A673 (cell line): Measurements from ENCODE around the gene KCNA2. TPM values are rescaled to one million over a fixed set of nuclear protein-coding genes. Genes with fewer than 3 reads are reported as not detected.

Experiments
- BruUV-seq: library from RNA; stranded (reverse); fragments of 400-500 nt; replicated peaks from 2 replicates; lab custom pipeline; 2021; lab: Mats Ljungman, UMichigan
- CTCF ChIA-PET: fragments of 300-600 bp; sonication (Branson Sonifier 250); formaldehyde crosslinking; loops from one replicate; lab custom pipeline; 2022; ENCODE audit warnings: antibody characterized with exemption; lab: Charles Lee
- POLR2A ChIA-PET: fragments of 300-600 bp; sonication (Branson Sonifier 250); formaldehyde crosslinking; loops from one replicate; lab custom pipeline; 2022; ENCODE audit warnings: antibody characterized with exemption; ENCODE audit not compliant: low non-redundant PET; lab: Charles Lee
- DNase-seq: peaks from one replicate; pipeline ENCODE4 v3.0.0-alpha.2; 2015; ENCODE audit warnings: low spot score
- H3K27ac ChIP-seq: fragments of 200-600 bp; sonication (generic); 2 replicates; pipeline ENCODE4 v1.5.1; 2016; ENCODE audit warnings: mixed run types, low read depth, mild to moderate bottlenecking, mixed read lengths, antibody characterized with exemption, low read length; ENCODE audit not compliant: poor library complexity, severe bottlenecking
- H3K27me3 ChIP-seq: fragments of 200-600 bp; sonication (generic); replicated peaks from 2 replicates; pipeline ENCODE4 v1.6.1; 2017; ENCODE audit warnings: mixed run types, low read depth, mild to moderate bottlenecking, mixed read lengths, antibody characterized with exemption, low read length; ENCODE audit not compliant: insufficient read depth, poor library complexity
- H3K36me3 ChIP-seq: fragments of 200-600 bp; sonication (generic); 2 replicates; pipeline ENCODE4 v1.6.1; 2016; ENCODE audit warnings: mixed run types, mild to moderate bottlenecking, mixed read lengths, antibody characterized with exemption, low read length; ENCODE audit not compliant: insufficient read depth, poor library complexity, severe bottlenecking
- H3K4me1 ChIP-seq: fragments of 200-600 bp; sonication (generic); 2 replicates; pipeline ENCODE4 v1.6.1; 2017; ENCODE audit warnings: mixed run types, mild to moderate bottlenecking, mixed read lengths, antibody characterized with exemption, low read length; ENCODE audit not compliant: insufficient read depth, poor library complexity, severe bottlenecking
- H3K4me3 ChIP-seq: fragments of 200-600 bp; sonication (generic); 2 replicates; pipeline ENCODE4 v1.5.1; 2016; ENCODE audit warnings: low read depth, mixed run types, mild to moderate bottlenecking, mixed read lengths, low read length; ENCODE audit not compliant: poor library complexity, severe bottlenecking
- H3K9me3 ChIP-seq: fragments of 200-600 bp; sonication (generic); 2 replicates; pipeline ENCODE4 v1.6.1; 2016; ENCODE audit warnings: mixed run types, low read depth, mild to moderate bottlenecking, mixed read lengths, antibody characterized with exemption, low read length; ENCODE audit not compliant: poor library complexity, severe bottlenecking
- CTCF ChIP-seq: fragments of 300-800, 200-600 bp; sonication (generic); conservative IDR thresholded peaks from 2 replicates; pipeline ENCODE4 v1.5.1; 2017; ENCODE audit warnings: low read depth, mild to moderate bottlenecking, antibody characterized with exemption, low read length, moderate library complexity, mixed read lengths
- EZH2 ChIP-seq: fragments of 200-600 bp; sonication (generic); IDR thresholded peaks from 2 replicates; pipeline ENCODE4 v1.6.1; 2017; ENCODE audit warnings: borderline replicate concordance, low read depth, mild to moderate bottlenecking, mixed read lengths, antibody characterized with exemption, low read length; ENCODE audit not compliant: poor library complexity, severe bottlenecking
- intact Hi-C: fragments of 100-400 bp; cut with micrococcal nuclease; formaldehyde crosslinking; loops from one replicate; pipeline ENCODE4 v1.10.0; 2022; ENCODE audit not compliant: unreplicated experiment
- total RNA-seq: library from RNA; stranded (reverse); gene quantifications from 2 replicates; pipeline ENCODE4 v1.2.3, GENCODE V29; 2021

The KCNA2 gene
- total RNA-seq, 1 experiment from 2014 or later, result 46.6 TPM

GRCh38 chr1:110633646-110634030 is 27.5 kb upstream of the KCNA2 start:
- Histone ChIP-seq H3K9me3 (no peaks in the 10 kb centered on the region), H3K36me3 (no peaks in the 10 kb centered on the region), H3K4me1 (peaks cover 11% of the 10 kb centered on the region), H3K27ac (no peak overlapping the region), H3K4me3 (no peak overlapping the region), H3K27me3 (no peaks in the 10 kb centered on the region)
- intact Hi-C loops, result no loop called here
- no peak for TF ChIP-seq EZH2
- no peak for TF ChIP-seq CTCF
- POLR2A ChIA-PET, result no interaction called here
- no peak for DNase-seq
- BruUV-seq, result no TSS peak
- CTCF ChIA-PET, result no interaction called here

DNA sequence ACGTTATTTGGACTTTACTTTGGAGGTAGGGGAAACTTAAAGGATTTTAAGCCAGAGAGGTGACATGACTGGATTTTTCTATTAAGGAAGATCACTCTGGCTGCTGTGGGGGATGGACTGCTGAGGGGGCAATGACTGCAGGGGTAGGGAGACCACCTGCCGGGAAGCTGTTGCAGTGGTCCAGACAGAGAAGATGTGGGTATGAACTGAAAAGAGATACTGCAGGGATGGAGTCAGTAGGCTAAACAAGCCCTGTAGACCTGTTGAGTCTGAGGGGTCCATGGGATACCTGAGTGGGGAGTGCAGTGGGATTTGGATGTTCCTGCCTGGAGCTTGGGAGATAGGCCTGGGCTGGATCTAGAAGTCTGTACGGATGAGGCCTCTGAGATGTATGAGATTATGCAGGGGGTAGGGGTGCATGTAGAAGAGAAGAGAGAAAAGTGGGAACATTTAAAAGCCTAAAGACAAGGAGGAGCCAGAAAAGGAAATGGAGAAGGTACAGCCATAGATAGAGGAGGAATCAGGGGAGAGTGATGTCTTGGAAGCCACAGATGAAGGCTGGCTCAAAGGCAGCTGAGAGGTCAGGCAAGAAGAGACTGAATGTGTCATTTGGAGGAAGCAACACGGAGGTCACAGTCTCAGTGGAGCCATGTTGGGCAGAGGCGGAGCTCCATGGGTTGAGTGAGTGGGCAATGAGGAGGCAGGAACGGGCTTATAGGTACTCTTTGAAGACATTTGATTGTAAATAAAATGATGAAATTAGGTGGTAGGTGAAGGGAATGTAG is 25.9 kb upstream of the KCNA2 start:
- no peak for TF ChIP-seq EZH2
- TF ChIP-seq CTCF, result no peak
- Histone ChIP-seq H3K4me3 (no peak overlapping the region), H3K36me3 (no peaks in the 10 kb centered on the region), H3K27ac (no peak overlapping the region), H3K27me3 (no peaks in the 10 kb centered on the region), H3K4me1 (peaks cover 11% of the 10 kb centered on the region), H3K9me3 (no peaks in the 10 kb centered on the region)
- intact Hi-C loops, result loop anchor here (2.0 kb wide), 1 partner anchor 151 kb away; no protein-coding TSS in a partner anchor
- BruUV-seq, result no TSS peak
- no peak for DNase-seq
- CTCF ChIA-PET, result no interaction called here
- POLR2A ChIA-PET, result no interaction called here

DNA sequence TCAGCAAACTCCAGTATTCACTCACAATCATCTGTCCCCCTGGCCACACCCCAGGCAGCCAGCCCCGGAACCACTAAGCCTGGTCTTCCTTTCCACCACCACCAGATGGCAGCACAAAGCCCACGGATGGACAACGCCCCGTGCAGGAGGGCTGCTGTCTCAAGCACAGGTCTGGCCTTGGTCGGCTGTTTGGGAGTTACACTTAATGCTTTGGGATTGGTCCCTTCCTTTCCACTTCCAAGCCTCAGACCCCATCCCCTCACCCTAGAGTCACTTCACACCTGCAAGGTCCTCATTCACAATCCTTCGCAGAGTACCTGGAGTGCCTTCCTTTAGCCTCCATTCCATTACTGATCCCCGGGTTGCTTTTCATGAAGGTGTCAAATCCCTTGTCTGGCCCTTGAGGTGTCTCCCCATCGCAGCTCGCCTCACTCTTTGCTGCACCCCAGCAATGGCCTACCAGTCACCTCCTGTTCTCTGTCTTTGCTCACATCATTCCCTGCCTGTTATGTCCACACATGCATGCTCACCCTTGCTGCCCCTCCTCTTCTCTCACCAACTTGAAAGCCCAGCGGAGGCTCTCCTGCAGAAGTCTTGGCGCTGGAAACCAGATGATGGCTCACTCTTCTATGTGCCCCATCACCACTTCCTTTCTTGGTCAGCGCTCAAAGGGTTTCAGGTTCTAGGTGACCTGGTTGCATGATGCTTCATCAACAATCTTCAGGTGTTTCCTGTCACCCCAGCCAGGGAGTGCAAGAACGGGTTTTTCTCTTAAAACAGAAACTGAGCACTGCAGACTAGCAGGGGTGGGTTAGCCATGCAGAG is 24.9 kb upstream of the KCNA2 start:
- TF ChIP-seq EZH2, result no peak
- peak; percentile 93 for TF ChIP-seq CTCF
- no peaks in the 10 kb centered on the region for H3K36me3 ChIP-seq
- peak; percentile 85 for DNase-seq
- ChIA-PET POLR2A (no interaction called here), CTCF (no interaction called here)
- no TSS peak for BruUV-seq
- no peaks in the 10 kb centered on the region for H3K9me3 ChIP-seq
- no peaks in the 10 kb centered on the region for H3K27me3 ChIP-seq
- H3K4me1 ChIP-seq, result peaks cover 11% of the 10 kb centered on the region
- intact Hi-C loops, result loop anchor here (1.0 to 2.0 kb wide), 2 partner anchors 135 to 152 kb away; no protein-coding TSS in a partner anchor
- H3K4me3 ChIP-seq, result no peak overlapping the region
- H3K27ac ChIP-seq, result no peak overlapping the region
